GM23338 (cell line): ENCODE data around the gene SLC1A3. TPM values are rescaled to one million over a fixed set of nuclear protein-coding genes. Genes with fewer than 3 reads are reported as not detected.

Experiments
- ATAC-seq: fragments of 200-7000 bp; cut with Tn5 transposase; 3 replicates; pipeline ENCODE4 v1.9.1; 2020
- DNase-seq: peaks from one replicate; pipeline ENCODE4 v3.0.0-alpha.2; 2015; ENCODE audit warnings: low spot score
- H2AFZ ChIP-seq: fragments of 200-600 bp; sonication (generic); 2 replicates; pipeline ENCODE4 v1.8.0; 2016; ENCODE audit warnings: antibody characterized with exemption, mild to moderate bottlenecking, moderate library complexity
- H3F3A ChIP-seq: fragments of 200-600 bp; sonication (generic); replicated peaks from 2 replicates; pipeline ENCODE4 v1.8.0; 2017; ENCODE audit warnings: antibody characterized with exemption, mixed run types, low read depth
- H3K27ac ChIP-seq: fragments of 200-600 bp; sonication (generic); 2 replicates; pipeline ENCODE4 v1.6.1; 2016; ENCODE audit warnings: low read depth
- H3K27me3 ChIP-seq: fragments of 200-600 bp; sonication (generic); 2 replicates; pipeline ENCODE4 v1.8.0; 2016; ENCODE audit warnings: mild to moderate bottlenecking, mixed run types, moderate library complexity; ENCODE audit not compliant: insufficient read depth
- H3K36me3 ChIP-seq: fragments of 200-600 bp; sonication (generic); 2 replicates; pipeline ENCODE4 v1.8.0; 2016; ENCODE audit warnings: mild to moderate bottlenecking; ENCODE audit not compliant: insufficient read depth
- H3K4me1 ChIP-seq: fragments of 200-600 bp; sonication (generic); 2 replicates; pipeline ENCODE4 v1.8.0; 2016; ENCODE audit warnings: mild to moderate bottlenecking, moderate library complexity; ENCODE audit not compliant: insufficient read depth
- H3K4me2 ChIP-seq: fragments of 200-600 bp; sonication (generic); 2 replicates; pipeline ENCODE4 v1.7.1; 2017; ENCODE audit warnings: mixed run types
- H3K4me3 ChIP-seq: fragments of 200-600 bp; sonication (generic); 2 replicates; pipeline ENCODE4 v1.6.1; 2016; ENCODE audit warnings: mixed run types
- H3K79me2 ChIP-seq: fragments of 200-600 bp; sonication (generic); replicated peaks from 2 replicates; pipeline ENCODE4 v1.8.0; 2017; ENCODE audit warnings: mild to moderate bottlenecking; ENCODE audit not compliant: insufficient read depth
- H3K9me2 ChIP-seq: fragments of 200-600 bp; sonication (generic); 2 replicates; pipeline ENCODE4 v1.8.0; 2017; ENCODE audit not compliant: insufficient read depth
- H4K20me1 ChIP-seq: fragments of 200-600 bp; sonication (generic); replicated peaks from 2 replicates; pipeline ENCODE4 v1.8.0; 2017; ENCODE audit warnings: mild to moderate bottlenecking; ENCODE audit not compliant: insufficient read depth
- H3K27ac Mint-ChIP-seq: 2 replicates; pipeline ENCODE4 v1.8.0; 2020; ENCODE audit warnings: inconsistent platforms, mild to moderate bottlenecking, moderate library complexity, mixed read lengths
- H3K27me3 Mint-ChIP-seq: 3 replicates; pipeline ENCODE4 v1.8.0; 2022; ENCODE audit warnings: low read depth, mild to moderate bottlenecking, moderate library complexity, mixed read lengths, inconsistent platforms; ENCODE audit not compliant: insufficient read depth, poor library complexity
- H3K36me3 Mint-ChIP-seq: 3 replicates; pipeline ENCODE4 v1.8.0; 2021; ENCODE audit warnings: low read depth, mild to moderate bottlenecking, inconsistent platforms, moderate library complexity, mixed read lengths
- H3K4me1 Mint-ChIP-seq: 3 replicates; pipeline ENCODE4 v1.8.0; 2020; ENCODE audit warnings: mild to moderate bottlenecking, inconsistent platforms, mixed read lengths
- H3K4me3 Mint-ChIP-seq: 3 replicates; pipeline ENCODE4 v1.8.0; 2021; ENCODE audit warnings: moderate library complexity, mild to moderate bottlenecking, inconsistent platforms, mixed read lengths
- H3K9me3 Mint-ChIP-seq: 3 replicates; pipeline ENCODE4 v1.8.0; 2020; ENCODE audit warnings: moderate library complexity, mild to moderate bottlenecking, inconsistent platforms, mixed read lengths
- CREB1 ChIP-seq: fragments of 250-450 bp; sonication (Bioruptor Pico); IDR thresholded peaks from 2 replicates; pipeline ENCODE4 v1.5.0; 2020; ENCODE audit warnings: low read depth, mild to moderate bottlenecking, moderate library complexity
- ETS1 ChIP-seq: IDR thresholded peaks from 2 replicates; pipeline ENCODE4 v1.6.1; 2016; ENCODE audit warnings: antibody characterized with exemption
- EZH2 ChIP-seq: fragments of 200-600 bp; sonication (generic); IDR thresholded peaks from one replicate; pipeline ENCODE4 v1.8.0; 2017; ENCODE audit warnings: antibody characterized with exemption, mild to moderate bottlenecking, low read depth; ENCODE audit not compliant: unreplicated experiment
- JUNB ChIP-seq: IDR thresholded peaks from one replicate; pipeline ENCODE4 v1.6.1; 2016; ENCODE audit warnings: antibody characterized with exemption; ENCODE audit not compliant: unreplicated experiment
- NANOG ChIP-seq: IDR thresholded peaks from 2 replicates; pipeline ENCODE4 v1.6.1; 2016; ENCODE audit warnings: antibody characterized with exemption, borderline replicate concordance
- POLR2AphosphoS5 ChIP-seq: IDR thresholded peaks from 2 replicates; pipeline ENCODE4 v1.6.1; 2016; ENCODE audit warnings: antibody characterized with exemption, low read depth
- STAT1 ChIP-seq: IDR thresholded peaks from one replicate; pipeline ENCODE4 v1.6.1; 2016; ENCODE audit warnings: antibody characterized with exemption; ENCODE audit not compliant: unreplicated experiment
- ZNF114 ChIP-seq: fragments of 250-450 bp; sonication (Bioruptor Pico); IDR thresholded peaks from 2 replicates; pipeline ENCODE4 v1.5.0; 2020; ENCODE audit warnings: mild to moderate bottlenecking, moderate library complexity
- ZNF331 ChIP-seq: fragments of 250-450 bp; sonication (Bioruptor Pico); IDR thresholded peaks from 2 replicates; pipeline ENCODE4 v1.5.0; 2020; ENCODE audit warnings: low read depth, mild to moderate bottlenecking, moderate library complexity
- ZNF462 ChIP-seq: fragments of 250-450 bp; sonication (Bioruptor Pico); IDR thresholded peaks from 2 replicates; pipeline ENCODE4 v1.5.0; 2020; ENCODE audit warnings: mild to moderate bottlenecking, moderate library complexity
- polyA plus RNA-seq: library from polyadenylated mRNA; unstranded; fragments of >200 nt; fragmentation: Nextera tagmentation; extraction: Ambion mirVana; gene quantifications from 2 replicates; pipeline ENCODE4 v1.2.1, GENCODE V29; 2016
- total RNA-seq: library from RNA; depleted of rRNA; stranded (reverse); fragments of >200 nt; shearing (Covaris generic); gene quantifications from 2 replicates; pipeline ENCODE4 v1.2.3, GENCODE V29; 2014
- TF ChIP-seq, protein P1 (sequence below): IDR thresholded peaks from one replicate; pipeline ENCODE4 v1.6.1; 2018; ENCODE audit warnings: antibody characterized with exemption; ENCODE audit not compliant: unreplicated experiment

Gene SLC1A3
- total and polyA plus RNA-seq, 2 experiments from 2014 or later, result 29.0 to 40.7 TPM

GRCh38 chr5:36721664-36722235, 115.3 kb downstream of the SLC1A3 start (continued):
- TF ChIP-seq, protein P1, sequence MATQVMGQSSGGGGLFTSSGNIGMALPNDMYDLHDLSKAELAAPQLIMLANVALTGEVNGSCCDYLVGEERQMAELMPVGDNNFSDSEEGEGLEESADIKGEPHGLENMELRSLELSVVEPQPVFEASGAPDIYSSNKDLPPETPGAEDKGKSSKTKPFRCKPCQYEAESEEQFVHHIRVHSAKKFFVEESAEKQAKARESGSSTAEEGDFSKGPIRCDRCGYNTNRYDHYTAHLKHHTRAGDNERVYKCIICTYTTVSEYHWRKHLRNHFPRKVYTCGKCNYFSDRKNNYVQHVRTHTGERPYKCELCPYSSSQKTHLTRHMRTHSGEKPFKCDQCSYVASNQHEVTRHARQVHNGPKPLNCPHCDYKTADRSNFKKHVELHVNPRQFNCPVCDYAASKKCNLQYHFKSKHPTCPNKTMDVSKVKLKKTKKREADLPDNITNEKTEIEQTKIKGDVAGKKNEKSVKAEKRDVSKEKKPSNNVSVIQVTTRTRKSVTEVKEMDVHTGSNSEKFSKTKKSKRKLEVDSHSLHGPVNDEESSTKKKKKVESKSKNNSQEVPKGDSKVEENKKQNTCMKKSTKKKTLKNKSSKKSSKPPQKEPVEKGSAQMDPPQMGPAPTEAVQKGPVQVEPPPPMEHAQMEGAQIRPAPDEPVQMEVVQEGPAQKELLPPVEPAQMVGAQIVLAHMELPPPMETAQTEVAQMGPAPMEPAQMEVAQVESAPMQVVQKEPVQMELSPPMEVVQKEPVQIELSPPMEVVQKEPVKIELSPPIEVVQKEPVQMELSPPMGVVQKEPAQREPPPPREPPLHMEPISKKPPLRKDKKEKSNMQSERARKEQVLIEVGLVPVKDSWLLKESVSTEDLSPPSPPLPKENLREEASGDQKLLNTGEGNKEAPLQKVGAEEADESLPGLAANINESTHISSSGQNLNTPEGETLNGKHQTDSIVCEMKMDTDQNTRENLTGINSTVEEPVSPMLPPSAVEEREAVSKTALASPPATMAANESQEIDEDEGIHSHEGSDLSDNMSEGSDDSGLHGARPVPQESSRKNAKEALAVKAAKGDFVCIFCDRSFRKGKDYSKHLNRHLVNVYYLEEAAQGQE, result no peak
- TF ChIP-seq CREB1 (no peak), JUNB (no peak), POLR2AphosphoS5 (no peak), EZH2 (no peak), NANOG (no peak), ETS1 (no peak), STAT1 (no peak), ZNF114 (no peak)

DNA sequence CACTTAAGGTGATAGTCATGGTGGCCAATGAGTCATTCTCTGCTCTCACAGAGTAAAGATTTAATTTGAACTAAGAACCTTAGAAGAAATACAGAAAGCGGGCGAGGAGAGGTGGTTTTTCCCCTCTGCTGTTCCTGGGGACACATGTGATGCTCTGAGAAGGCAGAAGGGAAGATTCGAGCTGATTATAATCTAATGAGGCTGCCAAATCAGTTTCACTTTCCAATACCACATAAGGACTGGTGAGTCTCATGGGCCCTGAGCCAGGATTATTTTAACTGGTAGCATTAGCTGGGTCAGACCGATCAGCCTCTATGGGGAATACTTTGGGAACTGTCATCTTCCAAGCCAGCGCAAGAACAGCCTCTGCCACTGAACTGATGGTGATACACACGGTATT, 116.5 kb downstream of the SLC1A3 start:
- Histone ChIP-seq H3K36me3 (no peaks in the 10 kb centered on the region), H3K27ac (no peak overlapping the region), H4K20me1 (no peaks in the 10 kb centered on the region), H3F3A (no peaks in the 10 kb centered on the region), H2AFZ (0 out of 2 replicates have a peak overlapping the region, but pooled peaks have one; percentile 59), H3K4me3 (no peak overlapping the region), H3K4me2 (no peak overlapping the region), H3K9me2 (peaks cover 5% of the 10 kb centered on the region; the same call in 1 of the 2 replicates), H3K4me1 (no peaks in the 10 kb centered on the region; the same call in 1 of the 2 replicates), H3K27me3 (no peaks in the 10 kb centered on the region), H3K79me2 (no peaks in the 10 kb centered on the region)
- Mint-ChIP-seq H3K9me3 (no peaks in the 10 kb centered on the region), H3K4me3 (no peak overlapping the region), H3K4me1 (peaks cover 10% of the 10 kb centered on the region), H3K27ac (no peak overlapping the region), H3K27me3 (peaks cover 2% of the 10 kb centered on the region), H3K36me3 (no peaks in the 10 kb centered on the region)
- DNase-seq (no peak), ATAC-seq (no peak)
- TF ChIP-seq, protein P1, result no peak
- TF ChIP-seq ZNF331 (CRISPR knock-in tag) (no peak), ZNF462 (CRISPR knock-in tag) (no peak), CREB1 (no peak), NANOG (no peak), ZNF114 (no peak), EZH2 (no peak)
